D341Med (cell line): Measurements from ENCODE around the gene SIRT1.
"Not testable (repeated sequence)": the region's sequence is repeated elsewhere in the genome, so short reads cannot be mapped to it uniquely, and the experiment has no call there.

Experiments used
- DNase-seq: peaks from one replicate; pipeline ENCODE4 v3.0.0; 2012; ENCODE audit warnings: low spot score

The SIRT1 gene

DNA sequence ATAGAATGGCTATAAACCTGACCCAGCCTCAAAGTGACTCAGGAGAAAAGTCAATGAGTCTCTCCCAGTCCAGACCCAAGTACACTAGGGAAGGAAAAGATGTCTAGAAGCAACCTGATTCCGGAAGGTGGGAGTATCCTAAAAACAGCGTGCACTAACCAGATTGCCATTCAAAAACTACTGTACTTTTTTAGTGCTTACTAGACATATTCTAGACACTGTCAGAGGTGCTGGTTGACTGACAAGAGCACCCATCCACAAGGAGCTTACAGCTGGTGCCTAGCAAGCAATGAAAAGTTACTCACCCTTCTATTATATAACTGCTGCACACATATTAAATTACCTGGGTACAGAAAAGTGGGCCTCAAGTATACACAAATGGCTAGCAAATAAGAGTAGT is 81.0 kb downstream of the SIRT1 start:
- DNase-seq, result no peak

DNA sequence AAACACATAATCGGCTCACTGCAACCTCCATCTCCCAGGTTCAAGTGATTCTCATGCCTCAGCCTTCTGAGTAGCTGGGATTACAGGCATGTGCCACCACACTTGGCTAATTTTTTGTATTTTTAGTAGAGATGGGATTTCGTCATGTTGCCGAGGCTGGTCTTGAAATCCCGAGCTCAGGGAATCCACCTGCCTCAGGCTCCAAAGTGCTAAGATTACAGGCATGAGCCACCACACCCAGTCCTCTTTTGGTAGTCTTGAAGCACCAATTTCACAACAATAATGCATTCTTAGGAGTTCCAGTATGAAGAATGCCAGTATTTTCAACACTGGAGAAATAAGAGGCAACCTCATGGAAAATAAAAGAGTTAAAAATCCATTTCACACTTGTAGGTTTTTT is 81.6 kb downstream of the SIRT1 start:
- DNase-seq, result not testable (repeated sequence)
